Spleen (tissue), 11 donors: ENCODE results near the gene SLC7A4. TPM values are rescaled to one million over a fixed set of nuclear protein-coding genes. Genes with fewer than 3 reads are reported as not detected.

Experiments used
- DNase-seq: peaks from one replicate; pipeline ENCODE4 v3.0.0-alpha.2; 2020
- H3K27ac ChIP-seq, 8 donors: fragments of 200-600 bp; sonication (generic) in 7 of 8; 1 replicate in 4 of 8; 2 replicates in 4 of 8; pipeline versions ENCODE4 v1.5.0 to v1.8.0; 2016 to 2021; ENCODE audit warnings: inconsistent platforms in 4 of 8, mild to moderate bottlenecking in 4 of 8, moderate library complexity in 1 of 8
- H3K27me3 ChIP-seq, 7 donors: fragments of 200-600 bp; sonication (generic) in 6 of 7; replicated peaks in 1 of 7; 1 replicate in 4 of 7; 2 replicates in 3 of 7; pipeline versions ENCODE4 v1.5.0 to v1.8.0; 2016 to 2021; ENCODE audit warnings: inconsistent platforms in 3 of 7, mild to moderate bottlenecking in 1 of 7
- H3K36me3 ChIP-seq, 6 donors: fragments of 200-600 bp; sonication (generic) in 5 of 6; 1 replicate in 4 of 6; 2 replicates in 2 of 6; pipeline versions ENCODE4 v1.5.0 to v1.8.0; 2016 to 2021; ENCODE audit warnings: inconsistent platforms in 2 of 6
- H3K4me1 ChIP-seq, 6 donors: fragments of 200-600 bp; sonication (generic) in 5 of 6; 1 replicate in 3 of 6; 2 replicates in 3 of 6; pipeline versions ENCODE4 v1.5.0 to v1.8.0; 2016 to 2021; ENCODE audit warnings: inconsistent platforms in 3 of 6
- H3K4me3 ChIP-seq, 8 donors: fragments of 200-600 bp; sonication (generic) in 7 of 8; 1 replicate in 4 of 8; 2 replicates in 4 of 8; pipeline versions ENCODE4 v1.5.0 to v1.8.0; 2016 to 2021; ENCODE audit warnings: inconsistent platforms in 4 of 8, mild to moderate bottlenecking in 4 of 8, moderate library complexity in 2 of 8
- H3K9me3 ChIP-seq, 8 donors: fragments of 200-600 bp; sonication (generic) in 7 of 8; 1 replicate in 4 of 8; 2 replicates in 4 of 8; pipeline versions ENCODE4 v1.5.0 to v1.8.0; 2016 to 2021; ENCODE audit warnings: inconsistent platforms in 4 of 8
- POLR2A ChIP-seq, 3 donors: fragments of 450-650 bp; IDR thresholded peaks; one replicate each; pipeline ENCODE4 v1.5.1; 2017; ENCODE audit warnings: antibody characterized with exemption in 3 of 3, mild to moderate bottlenecking in 1 of 3
- POLR2AphosphoS5 ChIP-seq, 3 donors: sonication (generic); formaldehyde crosslinking; IDR thresholded peaks; one replicate each; pipeline ENCODE4 v1.5.1; 2017; ENCODE audit warnings: antibody characterized with exemption in 3 of 3
- WGBS, 5 donors: extraction: QIAGEN DNeasy Blood & Tissue Kit in 3 of 5; methylation state at CpG; one replicate each; pipeline versions ENCODE4 v1.1.5 to v1.1.7; 2013 to 2018; 5-methylcytosine and 5-hydroxymethylcytosine counted together
- intact Hi-C: fragments of 100-400 bp; cut with DNase I; formaldehyde crosslinking; loops from one replicate; pipeline ENCODE4 v1.15.0; 2023; ENCODE audit warnings: low total_unique reads
- polyA plus RNA-seq, 3 donors: library from polyadenylated mRNA; stranded (reverse); fragments of 200-250 nt; gene quantifications; one replicate each; pipeline ENCODE4 v1.2.1, GENCODE V29; 2013
- total RNA-seq, 7 donors: library from RNA; depleted of rRNA in 3 of 7; stranded (reverse); fragments of >200 nt in 3 of 7; fragmentation: NEBNext Ultra II Directional in 4 of 7; extraction: Animal tissue kit (Norgen Biotek cat#: 25700) in 4 of 7; gene quantifications; one replicate each; pipeline versions ENCODE4 v1.1.0 to v1.2.1, GENCODE V29; 2016 to 2021
- TF ChIP-seq, protein P1 (sequence below), 11 experiments: fragments of 200-600 bp in 7 of 11; fragments of 450-650 bp in 4 of 11; sonication (generic) in 4 of 11; IDR thresholded peaks in 8 of 11; conservative IDR thresholded peaks in 3 of 11; 1 replicate in 7 of 11; 2 replicates in 4 of 11; pipeline versions ENCODE4 v1.4.0 to v1.8.0; 2016 to 2021; ENCODE audit warnings: antibody characterized with exemption in 11 of 11, inconsistent platforms in 4 of 11, mild to moderate bottlenecking in 1 of 11
- donor health status: healthy with polysubstance abuse.
- donor health status: DM: no; HTN: no; CAD: no; lungs with moderate emphysema.
- donor health status: DM: no; HTN: no; CAD: no.
- donor health status: Bipolar disorder and iron deficiency.
- donor health status: healthy.
- donor health status: DM: no; HTN: no; CAD: no.
- donor health status: DM: yes; HTN: yes; CAD: no.

Gene SLC7A4
- total and polyA plus RNA-seq, 10 donors = 0.11 to 0.95 (median 0.29) TPM; not detected in 3

DNA sequence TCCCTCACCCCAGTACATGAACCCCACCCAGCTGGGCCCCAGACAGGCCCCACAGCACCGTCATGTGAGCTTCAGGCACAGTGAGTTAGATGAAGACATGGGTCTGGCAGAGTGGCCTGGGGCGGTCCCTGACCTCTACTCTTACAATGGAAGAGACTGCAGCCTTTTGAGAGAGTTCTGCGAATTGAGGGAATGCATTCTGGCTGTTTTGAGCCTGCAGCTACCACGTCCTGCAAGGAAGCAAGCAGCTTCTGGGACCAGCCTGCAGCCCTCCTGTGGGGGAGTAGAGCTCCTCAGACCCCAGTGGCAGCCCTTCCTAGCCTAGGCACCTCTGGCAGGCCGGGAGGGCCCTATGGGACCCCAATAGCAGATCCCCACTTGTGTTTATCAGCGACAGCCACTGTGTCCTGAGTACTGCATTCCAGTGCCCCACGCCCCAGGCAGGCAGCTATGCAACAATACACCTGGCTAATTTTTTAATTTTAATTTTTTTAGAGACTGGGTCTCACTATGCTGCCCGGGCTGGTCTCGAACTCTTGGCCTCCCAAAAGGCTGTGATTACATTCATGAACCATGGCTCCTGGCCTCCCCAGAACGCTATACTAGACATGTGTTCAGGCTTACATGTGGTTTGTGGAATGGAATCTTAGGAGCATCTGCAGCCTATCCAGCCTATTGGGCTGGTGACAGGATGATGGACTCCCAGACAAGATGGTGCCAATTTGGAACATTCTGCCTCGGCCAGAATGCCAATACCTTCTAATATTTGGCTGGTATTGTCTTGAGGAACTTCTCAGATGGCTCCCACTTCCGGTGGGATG is 717 bp upstream of the SLC7A4 start:
- Histone ChIP-seq H3K4me3 (peak overlapping the region in 2 of 8 donors; percentile 40 to 62), H3K27me3 (peaks cover 0 to 49% (median 15%) of the 10 kb centered on the region in 7 donors), H3K27ac (peak overlapping the region in 2 of 8 donors; percentile 3), H3K4me1 (peaks cover 4 to 20% (median 10%) of the 10 kb centered on the region in 6 donors), H3K36me3 (no peaks in the 10 kb centered on the region), H3K9me3 (no peaks in the 10 kb centered on the region)
- 83 to 87% (median 85%) methylated on average over 11 to 12 of the region's 12 CpGs for WGBS, 5 donors
- intact Hi-C loops = no loop called here
- no peak for DNase-seq
- TF ChIP-seq POLR2A (IDR thresholded peaks at IDR 0.05) = no peak
- TF ChIP-seq, protein P1, sequence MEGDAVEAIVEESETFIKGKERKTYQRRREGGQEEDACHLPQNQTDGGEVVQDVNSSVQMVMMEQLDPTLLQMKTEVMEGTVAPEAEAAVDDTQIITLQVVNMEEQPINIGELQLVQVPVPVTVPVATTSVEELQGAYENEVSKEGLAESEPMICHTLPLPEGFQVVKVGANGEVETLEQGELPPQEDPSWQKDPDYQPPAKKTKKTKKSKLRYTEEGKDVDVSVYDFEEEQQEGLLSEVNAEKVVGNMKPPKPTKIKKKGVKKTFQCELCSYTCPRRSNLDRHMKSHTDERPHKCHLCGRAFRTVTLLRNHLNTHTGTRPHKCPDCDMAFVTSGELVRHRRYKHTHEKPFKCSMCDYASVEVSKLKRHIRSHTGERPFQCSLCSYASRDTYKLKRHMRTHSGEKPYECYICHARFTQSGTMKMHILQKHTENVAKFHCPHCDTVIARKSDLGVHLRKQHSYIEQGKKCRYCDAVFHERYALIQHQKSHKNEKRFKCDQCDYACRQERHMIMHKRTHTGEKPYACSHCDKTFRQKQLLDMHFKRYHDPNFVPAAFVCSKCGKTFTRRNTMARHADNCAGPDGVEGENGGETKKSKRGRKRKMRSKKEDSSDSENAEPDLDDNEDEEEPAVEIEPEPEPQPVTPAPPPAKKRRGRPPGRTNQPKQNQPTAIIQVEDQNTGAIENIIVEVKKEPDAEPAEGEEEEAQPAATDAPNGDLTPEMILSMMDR (IDR thresholded peaks at IDR 0.05 in 8 of 11, conservative IDR thresholded peaks at IDR 0.05 in 3 of 11) = no peak
- no peak for TF ChIP-seq POLR2AphosphoS5 (IDR thresholded peaks at IDR 0.05)

DNA sequence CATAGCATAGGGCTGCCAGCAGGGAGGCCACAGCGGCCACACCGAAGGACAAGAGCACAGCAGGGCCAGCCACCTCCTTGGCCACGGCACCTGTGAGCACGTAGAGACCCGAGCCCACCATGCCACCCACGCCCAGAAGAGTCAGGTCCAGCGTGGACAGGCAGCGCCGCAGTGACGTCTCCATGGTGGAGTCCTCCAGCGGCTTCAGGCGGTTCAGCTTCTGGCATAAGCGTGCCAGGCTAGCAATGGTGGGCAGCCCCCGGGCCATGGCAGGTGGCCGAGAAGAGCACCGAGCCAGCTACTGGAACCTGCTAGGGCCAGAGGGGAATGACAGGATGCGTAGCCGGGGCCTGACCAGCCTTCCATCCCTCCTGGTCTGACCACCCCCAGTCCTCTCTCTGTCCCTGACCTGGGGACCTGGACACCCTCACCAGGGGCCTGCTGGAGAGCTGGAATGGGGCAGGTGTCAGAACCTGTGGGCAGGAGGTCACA is 770 bp downstream of the SLC7A4 start:
- Histone ChIP-seq H3K9me3 (no peaks in the 10 kb centered on the region), H3K27me3 (peaks cover 0 to 49% (median 15%) of the 10 kb centered on the region in 7 donors), H3K4me3 (peak overlapping the region in 3 of 8 donors; percentile 25 to 62 (median 27)), H3K27ac (no peak overlapping the region), H3K4me1 (peaks cover 4 to 20% (median 10%) of the 10 kb centered on the region in 6 donors), H3K36me3 (no peaks in the 10 kb centered on the region)
- TF ChIP-seq POLR2A (IDR thresholded peaks at IDR 0.05) (no peak), POLR2AphosphoS5 (IDR thresholded peaks at IDR 0.05) (no peak)
- TF ChIP-seq, protein P1 (IDR thresholded peaks at IDR 0.05 in 8 of 11, conservative IDR thresholded peaks at IDR 0.05 in 3 of 11) = no peak
- peak; percentile 56 for DNase-seq
- intact Hi-C loops = no loop called here
- WGBS, 5 donors = 85 to 100% (median 92%) methylated on average over 4 to 18 of the region's 18 CpGs

DNA sequence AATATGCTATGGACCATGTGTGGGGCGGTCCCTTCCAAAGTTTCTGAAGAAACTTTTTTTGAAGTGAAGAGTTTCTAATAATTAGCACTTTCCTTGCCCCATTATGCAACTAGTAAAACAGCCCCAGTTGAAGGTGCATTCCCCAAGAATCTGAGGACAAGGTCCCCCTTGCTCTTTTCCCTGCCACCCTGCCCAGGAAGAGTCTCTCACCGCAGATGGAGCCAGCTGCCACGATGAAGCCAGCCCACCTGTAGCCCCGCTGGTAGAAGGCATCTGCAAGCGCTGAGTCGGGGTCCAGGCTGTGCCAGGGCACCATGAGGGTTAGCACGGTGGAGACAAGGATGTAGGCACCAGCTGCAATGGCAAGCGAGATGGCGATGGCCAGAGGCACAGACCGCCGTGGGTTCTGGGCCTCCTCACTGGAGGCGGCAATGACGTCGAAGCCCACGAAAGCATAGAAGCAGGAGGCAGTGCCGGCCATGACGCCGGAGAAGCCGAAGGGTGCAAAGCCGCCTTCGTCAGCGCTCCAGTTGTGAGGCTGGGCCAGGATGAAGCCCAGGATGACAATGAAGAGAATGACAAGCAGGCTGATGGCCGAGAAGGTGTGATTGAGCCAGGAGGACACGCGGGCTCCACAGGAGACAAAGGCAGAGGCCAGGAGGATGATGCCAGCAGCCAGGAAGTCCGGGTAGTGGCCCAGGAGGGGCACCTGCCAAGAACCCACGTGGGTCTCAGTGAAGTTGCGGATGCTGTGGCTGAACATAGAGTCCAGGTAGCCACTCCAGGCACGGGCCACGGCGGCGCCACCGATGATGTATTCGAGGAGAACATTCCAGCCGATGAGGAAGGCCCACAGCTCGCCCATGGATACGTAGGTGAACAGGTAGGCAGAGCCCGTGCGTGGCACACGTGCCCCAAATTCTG is 1.5 kb downstream of the SLC7A4 start:
- H3K27me3 ChIP-seq = peaks cover 0 to 49% (median 15%) of the 10 kb centered on the region in 7 donors
- 88 to 94% (median 92%) methylated on average over 38 to 40 of the region's 40 CpGs for WGBS, 5 donors

More for the DNA sequence above, 1.5 kb downstream of the SLC7A4 start:
- H3K9me3 ChIP-seq = no peaks in the 10 kb centered on the region
- peak; percentile 67 for DNase-seq
- intact Hi-C loops = no loop called here
- no peaks in the 10 kb centered on the region for H3K36me3 ChIP-seq
- no peak overlapping the region for H3K4me3 ChIP-seq
- H3K27ac ChIP-seq = no peak overlapping the region
- H3K4me1 ChIP-seq = peaks cover 4 to 23% (median 10%) of the 10 kb centered on the region in 6 donors
- TF ChIP-seq POLR2AphosphoS5 (IDR thresholded peaks at IDR 0.05) (no peak), POLR2A (IDR thresholded peaks at IDR 0.05) (no peak)
- TF ChIP-seq, protein P1 (IDR thresholded peaks at IDR 0.05 in 8 of 11, conservative IDR thresholded peaks at IDR 0.05 in 3 of 11) = no peak
